DOHH2 (cell line): Measurements from ENCODE around the gene NFIA.
"Not testable (repeated sequence)": the region's sequence is repeated elsewhere in the genome, so short reads cannot be mapped to it uniquely, and the experiment has no call there.

Experiments
- H3F3A ChIP-seq: fragments of 200-600 bp; sonication (generic), shearing (Covaris generic); 2 replicates; pipeline ENCODE4 v1.6.0; 2016; ENCODE audit warnings: antibody characterized with exemption, mild to moderate bottlenecking; ENCODE audit not compliant: control insufficient read depth, insufficient read depth
- H3K27ac ChIP-seq: fragments of 200-600 bp; sonication (generic); 2 replicates; pipeline ENCODE4 v1.5.1; 2014; ENCODE audit warnings: low read depth, mild to moderate bottlenecking, low read length, moderate library complexity
- H3K27me3 ChIP-seq: fragments of 200-600 bp; sonication (generic); 2 replicates; pipeline ENCODE4 v1.6.1; 2014; ENCODE audit warnings: mild to moderate bottlenecking, low read length, mixed read lengths; ENCODE audit not compliant: control insufficient read depth
- H3K36me3 ChIP-seq: fragments of 200-600 bp; sonication (generic); 2 replicates; pipeline ENCODE4 v1.6.1; 2014; ENCODE audit warnings: mild to moderate bottlenecking, low read length, moderate library complexity, mixed read lengths; ENCODE audit not compliant: control insufficient read depth
- H3K4me1 ChIP-seq: fragments of 200-600 bp; sonication (generic); 2 replicates; pipeline ENCODE4 v1.6.1; 2014; ENCODE audit warnings: mild to moderate bottlenecking, low read length, mixed read lengths; ENCODE audit not compliant: control insufficient read depth
- H3K4me2 ChIP-seq: fragments of 200-600 bp; sonication (generic); 2 replicates; pipeline ENCODE4 v1.6.0; 2014; ENCODE audit warnings: mild to moderate bottlenecking, low read length, moderate library complexity
- H3K4me3 ChIP-seq: fragments of 200-600 bp; sonication (generic); 2 replicates; pipeline ENCODE4 v1.5.1; 2014; ENCODE audit warnings: mild to moderate bottlenecking, low read length, mixed read lengths
- H3K79me2 ChIP-seq: fragments of 200-600 bp; sonication (generic); 2 replicates; pipeline ENCODE4 v1.6.1; 2014; ENCODE audit warnings: mild to moderate bottlenecking, low read length, mixed read lengths; ENCODE audit not compliant: control insufficient read depth
- H3K9me2 ChIP-seq: fragments of 200-600 bp; sonication (generic); replicated peaks from 2 replicates; pipeline ENCODE4 v1.6.1; 2014; ENCODE audit warnings: mild to moderate bottlenecking, low read length, mixed read lengths; ENCODE audit not compliant: control insufficient read depth
- H3K9me3 ChIP-seq: fragments of 200-600 bp; sonication (generic); 2 replicates; pipeline ENCODE4 v1.6.1; 2014; ENCODE audit warnings: antibody characterized with exemption, low read length, mixed read lengths; ENCODE audit not compliant: control insufficient read depth, insufficient read depth
- H4K20me1 ChIP-seq: fragments of 200-600 bp; sonication (generic); 2 replicates; pipeline ENCODE4 v1.6.0; 2014; ENCODE audit warnings: low read depth, mild to moderate bottlenecking, antibody characterized with exemption, low read length, moderate library complexity; ENCODE audit not compliant: control insufficient read depth, insufficient read depth
- CTCF ChIP-seq: fragments of 200-600 bp; sonication (generic); IDR thresholded peaks from one replicate; pipeline ENCODE4 v1.5.1; 2014; ENCODE audit warnings: antibody characterized with exemption, mild to moderate bottlenecking, low read depth, low read length; ENCODE audit not compliant: poor library complexity, severe bottlenecking
- EZH2phosphoT487 ChIP-seq: fragments of 200-600 bp; sonication (generic); IDR thresholded peaks from 2 replicates; pipeline ENCODE4 v1.6.1; 2017; ENCODE audit warnings: borderline replicate concordance, mild to moderate bottlenecking, antibody characterized with exemption, low read length, moderate library complexity, mixed read lengths

NFIA gene

GRCh38 chr1:61125895-61126294 lies 43.5 kb downstream of the NFIA start:
- no peak overlapping the region for H3K4me3 ChIP-seq
- no peaks in the 10 kb centered on the region for H3K27me3 ChIP-seq
- no peak overlapping the region for H3K27ac ChIP-seq
- H3F3A ChIP-seq = no peaks in the 10 kb centered on the region
- TF ChIP-seq CTCF = no peak
- TF ChIP-seq EZH2phosphoT487 = no peak
- no peaks in the 10 kb centered on the region for H3K36me3 ChIP-seq
- no peaks in the 10 kb centered on the region for H4K20me1 ChIP-seq
- H3K4me2 ChIP-seq = no peak overlapping the region
- H3K9me2 ChIP-seq = no peaks in the 10 kb centered on the region
- peaks cover 10% of the 10 kb centered on the region for H3K79me2 ChIP-seq
- no peaks in the 10 kb centered on the region for H3K9me3 ChIP-seq
- no peaks in the 10 kb centered on the region for H3K4me1 ChIP-seq

DNA sequence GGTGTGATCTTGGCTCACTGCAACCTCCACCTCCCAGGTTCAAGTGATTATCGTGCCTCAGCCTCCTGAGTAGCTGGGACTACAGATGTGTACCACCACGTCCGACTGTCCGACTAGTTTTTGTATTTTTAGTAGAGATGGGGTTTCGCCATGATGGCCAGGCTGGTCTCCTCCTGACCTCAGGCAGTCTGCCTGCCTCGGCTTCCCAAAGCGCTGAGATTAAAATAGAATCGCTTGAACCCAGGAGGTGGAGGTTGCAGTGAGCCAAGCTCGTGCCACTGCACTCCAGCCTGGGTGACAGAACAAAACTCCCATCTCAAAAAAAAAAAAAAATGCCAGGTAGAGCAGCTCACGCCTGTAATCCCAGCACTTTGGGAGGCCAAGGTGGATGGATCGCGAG lies 44.5 kb downstream of the NFIA start:
- not testable (repeated sequence) for H3F3A ChIP-seq, H3K4me2 ChIP-seq, H3K79me2 ChIP-seq, H3K9me3 ChIP-seq, H3K4me1 ChIP-seq, H3K27me3 ChIP-seq, H4K20me1 ChIP-seq, H3K4me3 ChIP-seq, H3K9me2 ChIP-seq, H3K36me3 ChIP-seq, H3K27ac ChIP-seq

DNA sequence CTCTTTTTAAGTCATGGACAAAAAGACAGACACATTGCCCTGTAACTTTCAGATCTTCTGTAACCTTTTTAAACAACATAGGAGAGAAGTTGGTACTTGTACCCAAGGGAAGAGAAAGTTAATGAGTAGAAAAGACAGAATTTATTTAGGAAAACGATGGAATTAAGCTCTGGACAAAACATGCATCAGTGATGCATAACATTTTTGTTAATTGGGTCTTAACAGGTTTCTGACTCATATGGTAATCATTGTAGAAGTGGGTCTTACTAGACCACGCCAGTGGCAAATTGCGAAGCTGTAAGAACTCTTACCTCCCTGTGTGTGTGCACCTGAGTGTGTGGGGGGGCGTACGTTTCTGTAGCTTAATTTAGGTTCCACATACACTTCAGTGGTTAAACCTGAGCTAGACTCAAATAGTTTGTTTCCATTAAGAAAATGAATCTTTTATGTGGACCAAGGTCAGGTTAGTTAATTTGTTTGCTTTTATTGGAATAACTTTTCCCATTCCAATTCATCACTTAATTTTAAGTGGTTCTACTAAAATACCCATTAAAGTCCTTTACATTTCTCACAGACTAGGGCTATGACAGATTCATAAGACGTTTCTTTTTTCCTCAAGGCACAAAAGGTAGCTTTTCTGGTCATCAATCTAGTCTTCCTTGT lies 48.1 kb downstream of the NFIA start:
- Histone ChIP-seq H3K9me3 (no peaks in the 10 kb centered on the region), H3K27me3 (no peaks in the 10 kb centered on the region), H3K9me2 (no peaks in the 10 kb centered on the region), H3K79me2 (peaks cover 10% of the 10 kb centered on the region; the same call in 1 of the 2 replicates), H3K27ac (no peak overlapping the region), H3K36me3 (no peaks in the 10 kb centered on the region), H3K4me1 (peaks cover 3% of the 10 kb centered on the region; the same call in 1 of the 2 replicates), H3F3A (no peaks in the 10 kb centered on the region), H4K20me1 (no peaks in the 10 kb centered on the region; the same call in 1 of the 2 replicates), H3K4me3 (no peak overlapping the region), H3K4me2 (no peak overlapping the region)
- no peak for TF ChIP-seq EZH2phosphoT487
- TF ChIP-seq CTCF = no peak

- Histone ChIP-seq H3K9me2 (no peaks in the 10 kb centered on the region), H3K27me3 (no peaks in the 10 kb centered on the region), H3K4me3 (no peak overlapping the region), H3K27ac (no peak overlapping the region), H3K4me1 (peaks cover 3% of the 10 kb centered on the region; the same call in 1 of the 2 replicates), H3K4me2 (no peak overlapping the region), H3F3A (no peaks in the 10 kb centered on the region), H3K36me3 (no peaks in the 10 kb centered on the region), H3K79me2 (peaks cover 5% of the 10 kb centered on the region; the same call in 1 of the 2 replicates), H4K20me1 (no peaks in the 10 kb centered on the region; the same call in 1 of the 2 replicates), H3K9me3 (no peaks in the 10 kb centered on the region)
- TF ChIP-seq CTCF = no peak
These were observed 48.9 kb downstream of the NFIA start for GRCh38 chr1:61131248-61131647.
